IMR-90 (cell line): ENCODE results near the gene OR6C1.

Source experiments
- CEBPB ChIP-seq: IDR thresholded peaks from 2 replicates; pipeline ENCODE4 v1.6.1; 2012; ENCODE audit warnings: low read depth, low read length, improper control_type of control experiment
- CHD1 ChIP-seq: IDR thresholded peaks from 2 replicates; pipeline ENCODE4 v1.6.1; 2012; ENCODE audit warnings: low read depth, low read length, improper control_type of control experiment
- CTCF ChIP-seq: conservative IDR thresholded peaks from 2 replicates; pipeline ENCODE4 v1.5.1; 2012; ENCODE audit warnings: mild to moderate bottlenecking, low read depth, low read length, improper control_type of control experiment
- ELK1 ChIP-seq: fragments of 150-350 bp; IDR thresholded peaks from 2 replicates; pipeline ENCODE4 v1.6.1; 2016; ENCODE audit warnings: low read depth, mild to moderate bottlenecking, low read length, moderate library complexity, borderline replicate concordance
- MAFK ChIP-seq: IDR thresholded peaks from 2 replicates; pipeline ENCODE4 v1.6.1; 2012; ENCODE audit warnings: low read depth, low read length, improper control_type of control experiment
- POLR2A ChIP-seq: IDR thresholded peaks from 2 replicates; pipeline ENCODE4 v1.6.1; 2012; ENCODE audit warnings: mild to moderate bottlenecking, low read depth, low read length
- RAD21 ChIP-seq: IDR thresholded peaks from 2 replicates; pipeline ENCODE4 v1.6.1; 2012; ENCODE audit warnings: low read length, improper control_type of control experiment
- RFX5 ChIP-seq: IDR thresholded peaks from 2 replicates; pipeline ENCODE4 v1.8.0; 2012; ENCODE audit warnings: low read depth, mild to moderate bottlenecking, low read length, moderate library complexity
- SMC3 ChIP-seq: fragments of 150-350 bp; IDR thresholded peaks from 2 replicates; pipeline ENCODE4 v1.6.1; 2016; ENCODE audit warnings: low read depth, mild to moderate bottlenecking, antibody characterized with exemption, low read length, moderate library complexity
- USF2 ChIP-seq: fragments of 150-350 bp; IDR thresholded peaks from 2 replicates; pipeline ENCODE4 v1.6.1; 2017; ENCODE audit warnings: mild to moderate bottlenecking, antibody characterized with exemption, low read length, low read depth

GRCh38 chr12:55362675-55363074 lies 48.5 kb downstream of the OR6C1 start, which contains the start of gene OR6C75:
- TF ChIP-seq CTCF (no peak), ELK1 (no peak), CHD1 (no peak), POLR2A (no peak), RAD21 (no peak), CEBPB (no peak), USF2 (no peak), MAFK (no peak), RFX5 (no peak), SMC3 (no peak)
